H1 (cell line): ENCODE measurements around the gene MOB2. TPM values are rescaled to one million over a fixed set of nuclear protein-coding genes. Genes with fewer than 3 reads are reported as not detected.

Experiments used
- CTCF ChIA-PET: fragments of 300-600 bp; sonication (Branson Sonifier 250); formaldehyde crosslinking; loops from one replicate; lab custom pipeline; 2021; ENCODE audit not compliant: partially characterized antibody; lab: Charles Lee
- POLR2A ChIA-PET: fragments of 300-600 bp; sonication (Branson Sonifier 250); formaldehyde crosslinking; loops from one replicate; lab custom pipeline; 2021; ENCODE audit warnings: inconsistent platforms; ENCODE audit not compliant: partially characterized antibody; lab: Charles Lee
- DNase-seq, 2 experiments: peaks; one replicate each; pipeline versions ENCODE4 v3.0.0 to v3.0.0-alpha.2; 2010 to 2022; ENCODE audit warnings: low spot score in 2 of 2, low read depth in 1 of 2, mixed read lengths in 1 of 2
- FAIRE-seq: peaks from 2 replicates; lab custom pipeline; 2011; peaks lifted over from hg19 to GRCh38; lab: Jason Lieb, UNC
- H2AFZ ChIP-seq: 2 replicates; pipeline ENCODE4 v1.8.1; 2012; ENCODE audit warnings: low read length, inconsistent platforms
- H2AK5ac ChIP-seq: 2 replicates; pipeline ENCODE4 v1.6.1; 2013; ENCODE audit warnings: low read depth, low read length
- H2BK120ac ChIP-seq: replicated peaks from 2 replicates; pipeline ENCODE3; 2013; ENCODE audit warnings: low read depth, low read length, inconsistent platforms
- H2BK12ac ChIP-seq: 2 replicates; pipeline ENCODE4 v1.6.1; 2013; ENCODE audit warnings: low read depth, low read length
- H2BK15ac ChIP-seq: 2 replicates; pipeline ENCODE4 v1.6.1; 2013; ENCODE audit warnings: low read length
- H2BK20ac ChIP-seq: 2 replicates; pipeline ENCODE4 v1.6.1; 2013; ENCODE audit warnings: low read length
- H2BK5ac ChIP-seq: 2 replicates; pipeline ENCODE4 v1.6.1; 2013; ENCODE audit warnings: low read depth, low read length
- H3K14ac ChIP-seq: 2 replicates; pipeline ENCODE4 v1.6.1; 2013; ENCODE audit warnings: inconsistent platforms; ENCODE audit not compliant: insufficient read length
- H3K18ac ChIP-seq: 2 replicates; pipeline ENCODE4 v1.6.1; 2013; ENCODE audit warnings: low read length; ENCODE audit errors: extremely low read depth
- H3K23ac ChIP-seq: 2 replicates; pipeline ENCODE4 v1.6.1; 2013; ENCODE audit warnings: inconsistent platforms; ENCODE audit not compliant: insufficient read length
- H3K23me2 ChIP-seq: 2 replicates; pipeline ENCODE4 v1.6.1; 2013; ENCODE audit warnings: low read depth, low read length
- H3K27ac ChIP-seq: 2 replicates; pipeline ENCODE4 v1.6.1; 2011; ENCODE audit warnings: low read depth, low read length, inconsistent platforms
- H3K27me3 ChIP-seq, 4 experiments: replicated peaks in 1 of 4; 1 replicate in 1 of 4; 2 replicates in 3 of 4; pipeline versions ENCODE4 v1.6.1 to v1.8.1; 2011 to 2013; ENCODE audit warnings: low read length in 3 of 4, mild to moderate bottlenecking in 3 of 4, inconsistent platforms in 2 of 4, mixed read lengths in 2 of 4, moderate library complexity in 1 of 4; ENCODE audit not compliant: control insufficient read depth in 3 of 4, insufficient read depth in 3 of 4; ENCODE audit errors: extremely low read depth in 1 of 4
- H3K36me3 ChIP-seq, 4 experiments: 2 replicates each; pipeline versions ENCODE4 v1.6.1 to v1.8.1; 2011 to 2013; ENCODE audit warnings: mild to moderate bottlenecking in 4 of 4, low read length in 3 of 4, moderate library complexity in 2 of 4, control low read depth in 1 of 4, inconsistent platforms in 1 of 4; ENCODE audit not compliant: insufficient read depth in 4 of 4, control insufficient read depth in 2 of 4
- H3K4ac ChIP-seq: replicated peaks from 2 replicates; pipeline ENCODE3; 2013; ENCODE audit warnings: low read length, low read depth, mixed read lengths, inconsistent platforms; ENCODE audit not compliant: insufficient read length
- H3K4me1 ChIP-seq, 4 experiments: replicated peaks in 1 of 4; 1 replicate in 1 of 4; 2 replicates in 3 of 4; pipeline versions ENCODE4 v1.6.1 to v1.8.1; 2011 to 2013; ENCODE audit warnings: low read length in 3 of 4, inconsistent platforms in 2 of 4, mixed read lengths in 1 of 4; ENCODE audit not compliant: insufficient read depth in 4 of 4, control insufficient read depth in 3 of 4
- H3K4me2 ChIP-seq, 2 experiments: 2 replicates each; pipeline versions ENCODE4 v1.6.1 to v1.8.1; 2011 to 2013; ENCODE audit warnings: low read depth in 2 of 2, low read length in 2 of 2, control low read depth in 1 of 2, inconsistent platforms in 1 of 2, mild to moderate bottlenecking in 1 of 2; ENCODE audit not compliant: insufficient read depth in 1 of 2
- H3K4me3 ChIP-seq, 4 experiments: fragments of 200-600, 300-600 bp in 1 of 4; sonication (generic), shearing (Covaris generic), sonication (Bioruptor Twin) in 1 of 4; 2 replicates each; pipeline versions ENCODE4 v1.5.1 to v1.8.1; 2011 to 2016; ENCODE audit warnings: low read length in 4 of 4, low read depth in 3 of 4, control low read depth in 2 of 4, inconsistent platforms in 2 of 4, mild to moderate bottlenecking in 2 of 4, mixed read lengths in 1 of 4, moderate library complexity in 1 of 4; ENCODE audit not compliant: insufficient read depth in 2 of 4; ENCODE audit errors: extremely low read depth in 1 of 4
- H3K56ac ChIP-seq: replicated peaks from 2 replicates; pipeline ENCODE3; 2013; ENCODE audit warnings: low read depth, mild to moderate bottlenecking, mixed read lengths, low read length, inconsistent platforms; ENCODE audit not compliant: insufficient read length
- H3K79me1 ChIP-seq: 2 replicates; pipeline ENCODE4 v1.6.1; 2013; ENCODE audit warnings: low read depth, low read length, control low read depth
- H3K79me2 ChIP-seq, 2 experiments: 2 replicates each; pipeline versions ENCODE4 v1.6.1 to v1.8.1; 2012 to 2013; ENCODE audit warnings: low read length in 2 of 2, mild to moderate bottlenecking in 2 of 2, inconsistent platforms in 1 of 2; ENCODE audit not compliant: insufficient read depth in 2 of 2, control insufficient read depth in 1 of 2
- H3K9ac ChIP-seq, 4 experiments: replicated peaks in 1 of 4; 1 replicate in 1 of 4; 2 replicates in 3 of 4; pipeline versions ENCODE4 v1.6.1 to v1.8.1; 2011 to 2013; ENCODE audit warnings: low read depth in 3 of 4, low read length in 3 of 4, control low read depth in 2 of 4, mild to moderate bottlenecking in 2 of 4, moderate library complexity in 2 of 4, inconsistent platforms in 1 of 4; ENCODE audit errors: extremely low read depth in 1 of 4
- H3K9me3 ChIP-seq, 2 experiments: 2 replicates each; pipeline versions ENCODE4 v1.6.1 to v1.8.1; 2012 to 2013; ENCODE audit warnings: mild to moderate bottlenecking in 2 of 2, moderate library complexity in 2 of 2, control low read depth in 1 of 2, inconsistent platforms in 1 of 2, low read depth in 1 of 2, low read length in 1 of 2, mixed read lengths in 1 of 2; ENCODE audit not compliant: insufficient read depth in 2 of 2
- H4K20me1 ChIP-seq, 2 experiments: replicated peaks in 1 of 2; 2 replicates each; pipeline versions ENCODE3 to v1.8.1; 2011 to 2013; ENCODE audit warnings: inconsistent platforms in 2 of 2, low read length in 2 of 2, mild to moderate bottlenecking in 1 of 2; ENCODE audit not compliant: insufficient read depth in 2 of 2, control insufficient read depth in 1 of 2
- H4K5ac ChIP-seq: 2 replicates; pipeline ENCODE4 v1.6.1; 2013; ENCODE audit warnings: low read length, low read depth, mixed read lengths, inconsistent platforms; ENCODE audit not compliant: insufficient read length
- H4K8ac ChIP-seq: 2 replicates; pipeline ENCODE4 v1.8.0; 2013; ENCODE audit warnings: mild to moderate bottlenecking, moderate library complexity, low read length, inconsistent platforms; ENCODE audit not compliant: insufficient read depth; ENCODE audit errors: extremely low read depth
- H4K91ac ChIP-seq: replicated peaks from 2 replicates; pipeline ENCODE3; 2013; ENCODE audit warnings: low read length, mixed read lengths, inconsistent platforms; ENCODE audit not compliant: insufficient read length
- CHD2 ChIP-seq: IDR thresholded peaks from 2 replicates; pipeline ENCODE4 v1.6.1; 2012; ENCODE audit warnings: low read length, improper control_type of control experiment
- FOSL1 ChIP-seq: IDR thresholded peaks from 2 replicates; pipeline ENCODE4 v1.6.1; 2011; ENCODE audit warnings: mild to moderate bottlenecking, low read depth, low read length, moderate library complexity; ENCODE audit not compliant: insufficient read depth
- KDM5A ChIP-seq: fragments of 200-600 bp; IDR thresholded peaks from 2 replicates; pipeline ENCODE4 v1.7.1; 2012; ENCODE audit warnings: mild to moderate bottlenecking, low read length, inconsistent platforms, mixed read lengths
- PHF8 ChIP-seq: fragments of 200-600 bp; sonication (generic); conservative IDR thresholded peaks from 2 replicates; pipeline ENCODE4 v1.7.1; 2012; ENCODE audit warnings: low read depth, mild to moderate bottlenecking, inconsistent platforms, low read length, moderate library complexity
- POLR2A ChIP-seq, 2 experiments: IDR thresholded peaks; 1 replicate in 1 of 2; 2 replicates in 1 of 2; pipeline ENCODE4 v1.6.1; 2011; ENCODE audit warnings: low read depth in 2 of 2, low read length in 2 of 2, mild to moderate bottlenecking in 2 of 2; ENCODE audit errors: control extremely low read depth in 1 of 2
- SP2 ChIP-seq: IDR thresholded peaks from 2 replicates; pipeline ENCODE4 v1.6.1; 2012; ENCODE audit warnings: mild to moderate bottlenecking, low read length, inconsistent platforms
- SP4 ChIP-seq: IDR thresholded peaks from 2 replicates; pipeline ENCODE4 v1.6.1; 2012; ENCODE audit warnings: low read length, inconsistent platforms
- SUZ12 ChIP-seq: fragments of 200-600 bp; sonication (generic); IDR thresholded peaks from 2 replicates; pipeline ENCODE4 v1.6.1; 2012; ENCODE audit warnings: mild to moderate bottlenecking, inconsistent platforms, low read length, moderate library complexity, mixed read lengths
- WGBS, 2 experiments: shearing (Covaris generic) in 1 of 2; methylation state at CpG; one replicate each; pipeline versions ENCODE4 v1.1.6 to v1.1.7; 2013 to 2015; ENCODE audit warnings: low lambda C conversion rate in 2 of 2, mixed read lengths in 2 of 2, inconsistent platforms in 1 of 2, low coverage in 1 of 2, missing lambda C conversion rate in 1 of 2; ENCODE audit not compliant: insufficient replicate concordance in 2 of 2, insufficient coverage in 1 of 2, insufficient read length in 1 of 2; ENCODE audit errors: extremely low coverage in 1 of 2, missing lambda C conversion rate in 1 of 2; 5-methylcytosine and 5-hydroxymethylcytosine counted together
- polyA plus RNA-seq, 7 experiments: library from polyadenylated mRNA; depleted of rRNA in 3 of 7; stranded (reverse) in 5 of 7; unstranded in 2 of 7; fragments of >200 nt in 5 of 7; fragments of 200-250 nt in 2 of 7; gene quantifications; 1 replicate in 5 of 7; 2 replicates in 1 of 7; 4 replicates in 1 of 7; pipeline versions ENCODE4 v1.2.1 to v1.2.3, GENCODE V29; 2011 to 2013; ENCODE audit warnings: missing spikeins in 2 of 7, mixed read lengths in 2 of 7
- total RNA-seq: library from RNA; stranded (reverse); fragmentation: NEBNext Ultra II Directional; extraction: Animal tissue kit (Norgen Biotek cat#: 25700); gene quantifications from 2 replicates; pipeline ENCODE4 v1.2.1, GENCODE V29; 2021

MOB2 gene
- total and polyA plus RNA-seq, 2 of the 8 experiments (the other 6 are each of a cell fraction or from before 2014, with no cell fraction given), result 18.6 to 28.2 TPM

DNA sequence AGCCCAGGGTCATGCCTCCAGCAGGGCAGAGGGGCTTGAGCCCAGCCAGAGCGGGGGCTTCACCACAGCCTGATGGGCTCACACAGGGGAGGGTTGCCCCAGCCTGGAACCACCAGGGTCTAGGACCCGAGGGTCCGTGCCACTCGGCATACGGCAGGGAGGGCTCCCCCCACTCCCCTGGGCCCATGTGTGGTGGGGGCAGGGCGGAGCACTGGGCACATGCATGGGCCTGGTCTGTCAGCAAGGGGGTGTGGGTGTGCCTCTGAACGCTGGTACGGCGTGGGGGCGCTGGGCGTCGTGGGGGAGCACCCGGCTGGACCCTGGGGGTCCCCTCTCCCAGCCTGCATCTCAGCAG, 29.3 kb downstream of the MOB2 start:
- CTCF ChIA-PET, result interaction anchor here (0.9 kb wide), 1 partner anchor 10 kb away, joined by 3 read pairs; no protein-coding TSS in a partner anchor
- Histone ChIP-seq H3K4ac (no peak overlapping the region), H2AFZ (no peak overlapping the region), H3K18ac (no peak overlapping the region), H4K5ac (no peak overlapping the region), H2BK20ac (no peak overlapping the region), H2AK5ac (no peak overlapping the region), H2BK5ac (no peak overlapping the region), H4K8ac (no peak overlapping the region), H3K23me2 (no peaks in the 10 kb centered on the region), H3K36me3 (peaks cover 0 to 10% (median 6%) of the 10 kb centered on the region in 4 experiments; a peak in 4 of 8 replicates), H3K79me2 (no peaks in the 10 kb centered on the region), H4K20me1 (peaks cover 0 to 13% of the 10 kb centered on the region in 2 experiments), H3K27me3 (no peaks in the 10 kb centered on the region), H3K14ac (no peak overlapping the region), H3K23ac (no peak overlapping the region), H2BK120ac (no peak overlapping the region), H3K4me3 (no peak overlapping the region), H2BK15ac (no peak overlapping the region), H3K4me2 (no peak overlapping the region), H3K9ac (no peak overlapping the region), H4K91ac (no peak overlapping the region), H3K79me1 (peaks cover 5% of the 10 kb centered on the region; the same call in 1 of the 2 replicates), H3K27ac (no peak overlapping the region), H3K56ac (no peak overlapping the region), H2BK12ac (no peak overlapping the region), H3K9me3 (no peaks in the 10 kb centered on the region), H3K4me1 (peaks cover 0 to 6% (median 2%) of the 10 kb centered on the region in 4 experiments; a peak in 2 of 7 replicates)
- FAIRE-seq (no peak), DNase-seq (no peak)
- no peak for TF ChIP-seq POLR2A (IDR thresholded peaks at IDR 0.05; ENCODE audit: control extremely low read depth in 1 of 2, low read depth in 2 of 2, low read length in 2 of 2)
- TF ChIP-seq CHD2, result no peak
- no peak for TF ChIP-seq SUZ12
- no peak for TF ChIP-seq SP2
- TF ChIP-seq PHF8, result no peak
- no peak for TF ChIP-seq KDM5A
- no peak for TF ChIP-seq SP4
- no peak for TF ChIP-seq FOSL1
- 91% methylated on average over 6 of the region's 13 CpGs; no CpG with 5 or more reads in 1 of the 2 experiments for WGBS, 2 experiments
- POLR2A ChIA-PET, result no interaction called here
